Measurements from ENCODE around the gene TRAF7.

The TRAF7 gene

GRCh38 chr16:2194852-2195321, 39.3 kb downstream of the TRAF7 start:
- DNase-seq (ENCODE audit: low read depth): peak; percentile 33
- H3K4me3 ChIP-seq (ENCODE audit: low read length): no peak overlapping the region

GRCh38 chr16:2195322-2196161, 40.0 kb downstream of the TRAF7 start:
- no peak for TF ChIP-seq CTCF (conservative IDR thresholded peaks at IDR 0.05; ENCODE audit: low read length)
- DNase-seq (ENCODE audit: low read depth): no peak
- H3K4me3 ChIP-seq (ENCODE audit: low read length): no peak overlapping the region

More at GRCh38 chr16:2194852-2195321, 39.3 kb downstream of the TRAF7 start:
- peak; percentile 37 for TF ChIP-seq CTCF (conservative IDR thresholded peaks at IDR 0.05; ENCODE audit: low read length)

- H3K4me3 ChIP-seq (ENCODE audit: low read length): peak within 1 kb of the TSS; percentile 17; the same call in 1 of the 2 replicates
- no peak for TF ChIP-seq CTCF (conservative IDR thresholded peaks at IDR 0.05; ENCODE audit: low read length)
- DNase-seq (ENCODE audit: low read depth): no peak
These were observed 40.8 kb downstream of the TRAF7 start, which contains the start of gene CASKIN1 for GRCh38 chr16:2196162-2196980. TSS of gene CASKIN1 (minus strand) at chr16:2196605. CDS start at chr16:2196432, 173 bp downstream.

- no peak for DNase-seq (ENCODE audit: low read depth)
- no peak overlapping the region for H3K4me3 ChIP-seq (ENCODE audit: low read length)
- TF ChIP-seq CTCF (conservative IDR thresholded peaks at IDR 0.05; ENCODE audit: low read length): no peak
These were observed 41.5 kb downstream of the TRAF7 start for GRCh38 chr16:2196981-2197511.

- TF ChIP-seq CTCF (conservative IDR thresholded peaks at IDR 0.05; ENCODE audit: low read length): no peak
- no peak for DNase-seq (ENCODE audit: low read depth)
- no peak overlapping the region for H3K4me3 ChIP-seq (ENCODE audit: low read length)
These were observed 42.2 kb downstream of the TRAF7 start for GRCh38 chr16:2197765-2198164.

GRCh38 chr16:2198283-2198682, 42.7 kb downstream of the TRAF7 start:
- no peak for DNase-seq (ENCODE audit: low read depth)
- H3K4me3 ChIP-seq (ENCODE audit: low read length): no peak overlapping the region
- TF ChIP-seq CTCF (conservative IDR thresholded peaks at IDR 0.05; ENCODE audit: low read length): no peak
